HuH-7.5 (cell line): Measurements from ENCODE around the gene GRK5.
A peak's percentile ranks its signal among the peaks of the same experiment; 100 is the strongest.

Source experiments
- DNase-seq: peaks from one replicate; pipeline ENCODE4 v3.0.0; 2011; ENCODE audit warnings: low spot score

GRK5 gene

DNA sequence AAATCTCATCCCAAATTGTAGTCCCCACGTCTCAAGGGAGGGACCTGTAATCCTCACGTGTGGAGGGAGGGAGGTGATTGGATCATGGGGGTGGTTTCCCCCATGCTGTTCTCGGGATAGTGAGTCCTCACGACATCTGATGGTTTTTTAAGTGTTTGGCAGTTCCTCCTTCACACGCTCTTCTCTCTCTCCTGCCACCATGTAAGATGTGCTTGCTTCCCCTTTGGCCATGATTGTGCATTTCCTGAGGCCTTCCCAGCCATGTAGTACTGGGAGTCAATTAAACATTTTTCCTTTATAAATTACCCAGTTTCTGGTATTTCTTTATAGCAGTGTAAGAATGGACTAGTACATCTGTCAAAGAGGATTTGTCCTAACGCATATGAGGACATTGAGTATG, 275.6 kb downstream of the GRK5 start:
- DNase-seq = no peak

DNA sequence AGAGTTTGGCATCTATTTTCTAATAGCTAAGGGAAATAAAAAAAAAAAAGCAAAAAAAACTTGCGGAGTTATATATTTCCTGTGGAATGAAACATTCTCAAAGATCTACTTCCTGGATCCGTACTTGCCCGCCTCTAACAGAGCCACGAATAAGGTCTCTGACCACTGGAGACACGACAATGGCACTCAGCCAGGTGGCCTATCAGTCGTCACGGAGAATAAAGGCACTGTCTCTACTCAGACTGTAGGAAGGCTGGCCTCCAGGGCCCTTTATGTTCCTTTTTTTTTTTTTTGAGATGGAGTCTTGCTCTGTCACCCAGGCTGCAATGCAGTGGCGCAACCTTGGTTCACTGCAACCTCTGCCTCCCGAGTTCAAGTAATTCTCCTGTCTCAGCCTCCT, 276.5 kb downstream of the GRK5 start:
- no peak for DNase-seq

DNA sequence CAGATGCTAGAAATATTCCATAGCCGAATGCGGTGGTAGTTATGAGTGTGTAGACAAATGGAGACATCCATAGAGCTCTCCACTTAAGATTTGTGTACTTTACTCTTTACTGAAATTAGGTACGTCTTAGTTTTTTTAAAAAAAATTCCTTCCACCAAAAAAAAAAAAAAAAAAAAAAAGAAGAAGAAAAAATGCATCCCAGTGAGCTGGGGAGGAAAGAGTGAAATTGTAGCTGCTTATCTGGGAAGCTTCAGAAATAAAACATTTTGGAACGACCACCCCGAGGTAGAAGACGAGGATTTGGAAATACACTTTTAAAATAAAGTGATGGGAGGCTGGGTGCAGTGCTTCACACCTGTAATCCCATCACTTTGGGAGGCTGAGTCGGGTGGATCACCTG, 281.3 kb downstream of the GRK5 start:
- DNase-seq = no peak

DNA sequence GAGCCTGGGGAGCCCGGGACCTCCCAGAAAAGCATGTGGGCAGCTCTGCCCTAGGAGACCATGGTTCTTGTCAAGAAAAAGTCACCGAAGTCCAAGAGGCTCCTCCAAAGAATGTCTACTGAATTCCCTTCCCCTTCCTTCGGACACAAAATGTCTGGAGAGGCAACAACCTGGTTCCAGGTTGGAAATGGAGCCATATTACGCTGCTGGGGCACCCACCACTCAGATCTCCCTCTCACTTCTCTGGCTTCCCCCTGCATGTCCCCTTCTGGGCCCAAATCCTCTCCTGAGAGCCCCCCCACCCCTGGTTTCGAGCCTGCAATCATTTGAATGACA, 282.6 kb downstream of the GRK5 start:
- no peak for DNase-seq

DNA sequence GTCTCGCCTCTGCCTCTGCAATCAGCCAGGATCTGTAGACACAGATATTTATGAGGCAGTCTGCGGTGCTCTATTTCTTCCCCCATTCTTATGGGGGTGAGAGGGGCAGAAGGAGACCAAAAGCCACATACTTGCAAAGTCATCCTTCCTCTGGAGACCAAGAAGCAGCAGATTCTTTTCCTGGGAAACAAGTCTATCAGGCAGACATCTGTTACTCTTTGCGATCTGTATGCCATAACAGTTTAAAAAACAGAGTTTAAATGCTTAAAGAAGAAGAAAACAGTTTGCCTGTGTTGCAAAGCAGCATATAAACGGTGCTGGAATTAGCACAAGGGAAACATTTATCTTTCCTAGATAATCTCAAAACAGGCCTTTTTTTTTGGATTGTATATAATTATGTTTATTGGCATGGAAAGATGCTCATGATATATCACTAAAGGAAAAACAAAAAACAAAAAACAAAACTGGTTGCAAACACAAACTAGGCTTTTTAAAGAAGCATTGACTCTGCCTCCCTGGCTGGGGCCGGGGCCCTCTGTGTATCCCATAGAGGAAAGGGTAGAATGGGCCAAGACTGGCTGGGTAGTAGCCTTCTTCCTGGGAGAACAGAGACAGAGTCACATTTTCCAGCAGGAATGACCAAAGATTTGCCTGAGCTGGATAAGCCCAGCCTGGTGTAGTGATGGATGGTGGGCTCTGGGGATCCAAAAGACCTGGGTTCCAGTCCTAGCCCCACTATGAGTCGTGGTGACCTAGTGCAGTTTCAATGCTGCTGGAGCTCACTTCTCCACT, 284.8 kb downstream of the GRK5 start:
- DNase-seq = no peak

DNA sequence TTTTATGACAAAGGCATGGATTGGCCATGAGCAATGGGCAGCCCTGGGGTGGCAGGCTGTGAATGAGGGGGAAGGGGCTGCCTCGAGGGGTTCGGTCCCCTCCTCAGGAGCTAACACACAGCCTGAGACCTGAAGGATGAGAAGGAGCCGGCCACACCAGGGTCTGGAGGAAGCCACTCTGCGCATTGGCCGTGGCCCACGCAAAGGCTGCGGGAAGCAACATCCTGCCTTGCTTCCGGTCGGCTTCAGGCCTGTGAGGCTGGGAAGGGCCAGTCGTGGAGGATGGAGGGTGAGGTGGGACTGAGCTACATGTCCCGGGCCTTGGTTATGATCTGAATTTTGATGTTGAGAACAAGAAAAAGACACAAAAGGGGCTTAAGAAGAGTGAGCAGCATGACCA, 285.8 kb downstream of the GRK5 start:
- DNase-seq = no peak

DNA sequence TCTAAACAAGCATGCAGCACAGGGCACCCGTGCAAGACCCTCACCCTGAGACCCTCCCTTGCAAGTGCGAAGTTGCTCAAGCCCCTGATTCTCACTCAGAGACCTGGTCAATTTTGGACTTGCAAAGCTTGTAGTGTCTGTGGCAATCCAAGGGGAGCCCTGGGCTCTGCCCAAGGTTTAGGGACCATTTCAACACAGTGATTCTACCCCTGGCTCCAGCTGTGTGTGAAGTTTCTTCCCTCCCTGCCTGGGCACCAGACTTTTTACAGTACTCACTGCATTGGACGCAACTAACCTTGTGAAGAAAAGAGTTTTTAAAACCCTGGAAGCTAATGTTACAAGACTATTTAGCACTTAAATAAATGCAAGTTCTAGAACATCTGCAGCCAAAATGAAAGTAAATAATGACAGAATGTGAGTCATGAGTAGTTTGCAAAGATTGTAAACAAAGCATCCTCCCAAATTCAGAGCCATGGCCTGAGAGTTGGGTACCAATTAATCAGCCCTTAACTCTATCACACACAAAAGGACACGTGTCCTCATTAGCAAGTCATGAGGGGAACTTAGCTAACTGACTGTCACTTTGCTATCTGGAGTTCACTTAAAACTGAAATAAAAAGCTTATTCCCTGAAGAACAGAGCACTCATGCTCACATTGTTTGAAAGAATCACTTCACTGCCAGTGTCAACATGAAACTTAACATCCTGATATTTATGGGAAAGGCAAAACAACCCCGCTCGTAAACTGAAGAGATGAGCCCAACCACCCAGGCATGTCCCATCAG, 287.1 kb downstream of the GRK5 start:
- no peak for DNase-seq

DNA sequence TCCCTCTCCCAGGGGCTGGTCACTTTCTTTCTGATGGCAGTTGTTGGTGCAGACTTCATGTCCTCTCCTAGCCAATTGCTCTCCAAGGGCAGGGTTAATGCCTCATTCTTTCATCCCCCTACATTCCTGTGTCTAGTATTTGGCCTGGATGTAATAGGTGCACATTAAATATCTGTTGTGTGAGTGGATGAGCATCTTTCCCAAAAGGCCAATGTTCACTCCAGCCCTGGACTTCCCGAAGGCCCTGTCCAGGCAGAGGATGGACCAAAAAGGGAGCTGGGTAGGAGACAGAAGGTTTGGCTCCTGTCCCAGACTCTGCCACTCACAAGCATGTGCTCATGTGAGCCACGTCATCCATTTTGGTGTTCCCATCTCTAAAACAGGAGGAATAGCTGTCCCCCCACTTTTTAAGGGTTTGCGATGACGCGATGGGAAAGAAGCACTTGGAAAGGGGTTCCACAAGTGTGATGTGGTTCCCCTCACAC, 287.7 kb downstream of the GRK5 start:
- DNase-seq = no peak

DNA sequence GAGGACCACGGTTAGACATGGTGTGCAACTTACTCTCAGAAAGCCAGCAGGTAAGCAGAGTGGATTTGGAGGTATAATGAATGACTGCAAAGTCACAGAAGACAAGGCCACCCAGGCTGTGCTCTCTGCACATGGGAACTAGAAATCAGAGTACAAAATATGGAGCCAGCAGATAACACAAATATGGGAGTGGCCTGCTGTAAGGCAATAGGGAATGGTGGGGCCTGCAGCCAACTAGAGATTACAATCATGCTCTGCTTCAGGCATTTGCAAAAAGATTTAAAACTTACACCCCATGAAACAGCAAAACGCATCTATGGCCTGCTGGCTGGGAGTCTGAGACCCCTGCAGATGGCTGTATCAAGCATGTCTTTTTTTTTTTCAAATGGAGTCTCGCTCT, 288.2 kb downstream of the GRK5 start:
- no peak for DNase-seq

DNA sequence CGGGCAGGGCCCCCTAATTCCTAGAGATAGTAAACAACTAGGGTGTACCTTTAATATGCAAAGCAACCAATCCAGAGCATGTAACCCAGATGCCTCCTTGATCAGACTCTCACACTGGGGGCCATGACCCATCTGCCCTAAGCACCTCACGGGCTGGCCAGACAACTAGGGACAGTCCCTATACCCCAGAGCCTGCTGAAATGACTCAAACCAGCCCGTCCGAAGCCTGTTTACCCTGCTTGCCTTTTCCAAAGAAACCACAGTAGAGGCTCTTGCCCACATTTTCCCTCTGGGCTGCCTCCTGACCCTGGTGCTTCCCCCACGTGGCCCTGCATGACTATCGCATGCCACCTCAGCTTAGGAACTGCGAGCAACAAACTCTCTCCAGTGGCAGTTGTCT, 288.9 kb downstream of the GRK5 start:
- no peak for DNase-seq

DNA sequence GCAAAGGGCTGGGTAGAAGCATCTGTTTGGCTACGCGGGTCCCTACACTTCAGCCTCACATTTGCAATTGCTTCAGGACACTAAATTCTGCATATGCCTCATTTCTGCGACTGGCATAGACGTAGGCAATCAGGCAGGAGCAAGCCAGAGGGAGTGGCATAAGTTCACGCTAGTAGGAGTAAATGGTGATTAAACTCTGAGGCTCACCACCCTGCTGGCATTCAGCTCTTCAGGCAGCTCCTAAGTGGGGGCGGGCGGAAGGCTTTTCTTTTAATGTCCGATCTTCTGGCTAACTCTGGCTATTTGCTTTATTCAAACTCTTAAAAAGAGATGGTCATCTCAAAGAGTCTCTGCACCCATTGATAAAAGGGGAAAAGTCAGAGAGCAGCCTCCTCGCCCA, 289.9 kb downstream of the GRK5 start:
- DNase-seq = no peak

DNA sequence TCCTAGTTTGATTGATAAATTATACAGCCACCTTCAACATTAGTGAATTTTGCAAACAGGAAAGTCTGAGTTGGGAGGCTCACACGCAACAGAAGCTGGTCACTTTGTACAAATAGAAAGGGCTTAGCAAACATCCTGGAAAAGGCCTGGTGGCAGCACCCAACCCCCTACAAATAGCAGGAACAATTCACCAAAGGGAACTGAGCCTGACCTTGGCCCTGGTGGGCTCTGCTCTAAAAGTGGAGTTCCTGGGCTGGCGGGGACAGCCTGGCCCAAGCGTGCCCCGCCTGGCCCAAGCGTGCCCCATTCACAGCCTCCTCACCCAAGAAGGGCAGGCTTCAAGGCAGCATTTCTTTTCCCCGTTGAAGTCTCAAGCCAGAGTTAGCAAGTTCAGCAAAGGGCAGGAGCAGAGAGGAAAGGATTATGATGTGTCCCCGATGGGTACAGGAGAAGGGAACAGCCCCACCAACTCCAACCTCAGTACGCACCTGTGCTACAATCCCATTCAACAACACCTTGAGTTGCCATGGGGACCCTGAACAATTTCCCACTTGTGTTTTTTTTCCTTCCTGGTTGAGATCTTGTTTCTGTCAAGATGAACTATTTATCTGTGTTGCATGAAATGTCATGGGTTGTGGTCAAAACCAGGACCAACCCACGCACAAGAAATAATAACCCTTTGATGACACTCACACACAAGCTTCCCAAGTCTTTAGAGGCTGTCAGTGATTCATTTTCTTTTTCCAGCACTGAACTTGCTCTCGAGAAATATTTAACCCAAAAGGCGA, 291.7 kb downstream of the GRK5 start:
- DNase-seq = peak; percentile 38

DNA sequence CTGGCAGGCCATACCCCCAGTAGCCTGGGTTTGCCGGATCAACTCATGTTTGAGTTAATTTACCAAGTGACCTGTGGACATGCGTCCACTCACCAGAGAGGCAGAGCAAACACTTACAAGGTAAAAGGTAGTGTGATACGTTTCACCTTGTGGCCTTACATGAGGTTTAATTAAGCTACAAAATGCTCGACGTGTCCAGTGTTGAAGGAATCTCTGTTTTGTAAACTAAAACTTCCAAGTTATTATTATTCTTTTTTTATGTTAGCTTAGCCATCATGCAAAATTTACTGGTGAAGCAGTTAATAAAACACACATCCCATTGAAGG, 292.3 kb downstream of the GRK5 start:
- no peak for DNase-seq

DNA sequence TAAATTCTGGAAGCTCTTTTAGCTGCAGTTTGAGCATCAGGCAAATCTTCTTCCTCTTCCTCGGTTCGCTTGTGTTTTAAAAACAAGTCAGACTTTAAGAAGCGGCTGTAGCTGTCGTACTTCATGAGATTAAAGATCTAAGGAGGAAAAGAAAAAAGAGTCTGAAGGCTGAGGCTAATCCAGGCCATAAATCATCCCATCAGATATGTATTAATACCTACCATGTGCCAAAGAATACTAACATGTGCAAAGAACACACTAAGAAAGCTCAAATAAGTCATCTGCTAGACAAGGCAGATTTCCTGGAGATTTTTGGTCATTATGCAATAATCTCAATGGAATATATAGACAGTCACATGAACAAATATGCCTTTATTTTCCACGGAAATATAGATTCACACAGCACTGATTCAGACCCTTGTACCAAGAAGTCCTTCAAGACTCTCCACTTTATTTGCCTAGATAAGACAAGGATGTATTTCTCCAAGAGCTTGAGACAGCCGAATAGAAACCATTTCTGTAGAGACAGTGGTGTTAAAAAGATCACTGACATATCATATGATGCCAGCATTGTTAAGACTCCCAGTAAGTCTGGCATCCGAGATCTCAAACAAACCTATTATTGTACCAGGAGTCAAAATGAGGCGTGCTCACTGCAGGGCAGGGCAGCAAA, 292.9 kb downstream of the GRK5 start:
- DNase-seq = no peak

DNA sequence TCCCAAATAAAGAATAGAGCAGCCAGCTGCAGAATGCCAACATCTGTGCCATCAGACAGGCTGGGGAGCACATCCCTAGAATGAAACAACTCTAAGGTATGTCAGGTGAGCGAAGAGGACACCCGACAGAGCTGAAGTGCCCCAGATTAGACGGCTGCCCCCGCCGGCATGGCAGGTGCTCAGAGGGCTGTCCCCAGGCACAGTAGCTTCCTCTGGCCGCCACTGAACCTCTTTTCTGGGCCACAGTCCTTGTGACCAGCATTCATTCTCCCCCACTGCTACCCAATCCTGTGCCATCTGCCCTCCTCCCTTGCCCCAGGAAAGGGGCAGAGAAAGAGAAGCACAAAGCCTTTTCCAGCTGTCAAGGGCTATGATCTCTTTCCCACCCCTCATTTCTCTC, 293.4 kb downstream of the GRK5 start:
- DNase-seq = no peak

DNA sequence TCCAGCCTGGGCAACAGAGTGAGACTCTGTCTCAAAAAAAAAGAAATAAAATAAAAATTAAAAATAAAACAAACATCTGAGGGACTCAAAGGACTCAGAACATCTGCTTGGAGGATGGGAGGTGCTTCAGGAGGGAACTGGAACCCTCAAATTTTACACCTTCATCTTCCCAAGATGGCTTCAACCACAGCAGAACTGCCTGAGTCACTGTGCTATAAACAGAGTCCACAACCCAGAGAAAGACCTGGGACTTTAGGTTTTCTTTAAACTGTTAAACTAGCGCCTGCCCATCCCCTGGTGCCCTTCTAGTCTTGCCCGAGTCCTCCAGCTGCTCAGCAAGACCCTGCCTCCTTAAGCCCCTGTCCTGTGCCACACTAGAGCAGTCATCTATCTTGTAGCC, 294.3 kb downstream of the GRK5 start:
- DNase-seq = no peak

DNA sequence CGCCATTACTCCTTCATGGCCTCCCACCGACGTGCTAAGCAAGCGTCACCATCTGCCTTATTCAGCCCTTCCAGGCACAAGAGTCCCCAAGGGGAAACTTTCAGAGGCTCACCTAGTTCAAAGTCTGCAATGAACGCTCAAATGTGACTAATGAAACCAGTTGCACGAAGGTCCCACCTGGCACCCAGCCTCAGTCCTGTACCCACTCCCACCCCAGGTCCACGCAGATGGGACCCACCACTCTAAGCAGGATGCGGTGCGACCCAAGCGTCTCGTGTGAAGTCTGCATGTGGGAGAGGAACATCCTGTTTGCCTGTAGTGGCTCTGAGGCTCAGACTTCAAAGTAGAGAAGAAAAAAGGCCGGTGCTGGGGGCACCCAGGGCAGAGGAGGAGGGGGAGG, 294.8 kb downstream of the GRK5 start:
- no peak for DNase-seq

DNA sequence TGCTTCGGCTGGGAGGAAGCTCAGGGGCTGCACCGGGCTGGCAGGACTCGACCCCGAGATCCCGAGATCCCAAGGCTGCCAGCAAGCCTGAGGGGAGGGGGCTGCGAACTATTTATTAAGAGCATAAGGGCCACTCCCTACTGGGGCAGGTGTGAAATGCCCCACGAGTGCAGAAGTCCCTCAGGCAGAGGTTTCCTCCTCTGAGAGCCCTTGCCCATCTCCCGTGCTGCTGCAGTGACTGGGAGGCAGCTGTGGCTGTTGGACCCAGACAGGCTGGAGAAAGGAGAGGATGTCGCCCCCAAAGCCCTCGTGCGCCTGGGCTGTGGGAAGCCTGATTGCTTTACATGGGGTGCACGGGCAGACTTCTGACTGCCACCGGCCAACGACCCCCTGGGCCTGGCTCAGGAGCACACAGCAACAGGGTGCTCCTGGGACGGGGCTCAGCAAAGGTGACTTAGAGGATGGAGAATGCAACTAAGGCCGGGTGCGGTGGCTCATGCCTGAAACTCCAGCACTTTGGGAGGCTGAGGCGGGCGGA, 295.3 kb downstream of the GRK5 start:
- no peak for DNase-seq

DNA sequence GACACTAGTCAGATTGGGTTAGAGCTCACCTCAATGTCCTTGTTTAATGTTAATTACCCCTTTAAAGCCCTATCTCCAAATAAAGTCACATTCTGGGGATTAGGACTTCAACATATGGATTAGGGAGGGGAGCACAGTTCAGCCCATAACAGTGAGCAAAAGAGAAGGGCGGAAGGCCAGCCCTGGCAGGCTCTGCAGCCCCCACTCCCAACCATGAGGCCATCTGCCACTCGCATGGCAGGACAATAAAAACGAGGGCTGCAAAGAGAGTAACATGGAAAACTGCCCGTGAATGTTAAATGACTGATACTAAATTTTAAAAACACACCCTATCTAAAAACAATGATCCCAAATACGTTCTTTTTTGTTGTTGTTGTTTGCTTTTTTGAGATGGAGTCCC, 296.4 kb downstream of the GRK5 start:
- no peak for DNase-seq

DNA sequence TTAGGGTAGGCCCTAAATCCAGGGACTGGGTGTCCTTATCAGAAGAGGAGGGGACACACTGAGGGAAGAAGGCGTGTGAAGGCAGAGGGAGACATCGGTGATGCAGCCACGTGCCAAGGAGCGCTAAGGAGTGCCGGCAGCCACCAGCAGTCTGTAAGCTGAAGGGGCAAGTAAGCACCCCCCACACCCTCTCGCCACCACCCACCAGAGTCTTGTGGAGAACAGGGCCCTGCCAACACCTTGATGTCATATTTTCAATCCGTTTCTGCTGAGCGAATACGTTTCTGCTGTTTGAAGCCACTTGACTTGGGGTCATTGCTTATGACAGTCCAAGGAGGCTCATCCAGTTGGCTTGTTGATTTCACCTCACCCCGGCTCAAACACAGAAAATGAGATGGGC, 297.3 kb downstream of the GRK5 start:
- no peak for DNase-seq

DNA sequence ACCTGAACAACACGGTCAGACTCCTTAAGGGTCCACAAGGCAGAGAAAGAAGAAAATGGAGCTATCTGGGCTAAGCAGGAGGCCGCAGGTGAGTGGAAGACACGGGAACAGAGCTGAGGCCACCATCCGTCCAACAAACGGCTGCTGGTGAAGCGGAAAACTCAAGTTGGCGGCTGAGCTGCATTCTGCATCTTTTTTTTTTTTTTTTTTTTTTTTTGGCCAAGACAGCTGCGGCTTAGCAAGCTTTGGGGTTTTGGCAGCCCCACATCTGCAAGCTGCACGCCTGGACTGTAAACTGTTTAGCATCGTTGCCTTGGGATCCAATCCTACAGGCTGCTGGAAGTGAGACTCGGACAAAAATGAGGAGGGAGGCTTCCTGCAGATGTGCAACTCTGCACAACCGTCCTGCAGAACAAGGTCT, 297.8 kb downstream of the GRK5 start:
- DNase-seq = no peak
